Astrocyte (in vitro differentiated cells and primary cell): Measurements from ENCODE around the gene NRAS. TPM values are rescaled to one million over a fixed set of nuclear protein-coding genes. Genes with fewer than 3 reads are reported as not detected.

Source experiments
- DNase-seq: peaks from one replicate; pipeline ENCODE4 v3.0.0-alpha.2; 2010; ENCODE audit warnings: low read depth
- FAIRE-seq: peaks from 2 replicates; lab custom pipeline; 2011; peaks lifted over from hg19 to GRCh38; lab: Jason Lieb, UNC
- H2AFZ ChIP-seq: 2 replicates; pipeline ENCODE4 v1.6.0; 2012; ENCODE audit warnings: low read depth, low read length, inconsistent platforms
- H3K27ac ChIP-seq: 2 replicates; pipeline ENCODE4 v1.5.1; 2011; ENCODE audit warnings: low read depth, low read length, inconsistent platforms
- H3K27me3 ChIP-seq: 2 replicates; pipeline ENCODE4 v1.6.0; 2011; ENCODE audit warnings: low read length, inconsistent platforms; ENCODE audit not compliant: insufficient read depth
- H3K36me3 ChIP-seq: 2 replicates; pipeline ENCODE4 v1.5.1; 2011; ENCODE audit warnings: low read length, inconsistent platforms; ENCODE audit not compliant: insufficient read depth
- H3K4me1 ChIP-seq: 2 replicates; pipeline ENCODE4 v1.5.1; 2011; ENCODE audit warnings: low read length, inconsistent platforms; ENCODE audit not compliant: insufficient read depth
- H3K4me2 ChIP-seq: 2 replicates; pipeline ENCODE4 v1.6.0; 2012; ENCODE audit warnings: low read length, inconsistent platforms
- H3K4me3 ChIP-seq: 2 replicates; pipeline ENCODE4 v1.5.1; 2011; ENCODE audit warnings: low read depth, mild to moderate bottlenecking, low read length, inconsistent platforms; ENCODE audit not compliant: insufficient read depth
- H3K79me2 ChIP-seq: 2 replicates; pipeline ENCODE4 v1.6.0; 2012; ENCODE audit warnings: mild to moderate bottlenecking, low read length, inconsistent platforms; ENCODE audit not compliant: insufficient read depth
- H3K9ac ChIP-seq: 2 replicates; pipeline ENCODE4 v1.6.0; 2012; ENCODE audit warnings: mild to moderate bottlenecking, low read length, inconsistent platforms
- H3K9me3 ChIP-seq: 2 replicates; pipeline ENCODE4 v1.5.1; 2012; ENCODE audit warnings: low read depth, mild to moderate bottlenecking, low read length, inconsistent platforms; ENCODE audit not compliant: insufficient read depth
- H4K20me1 ChIP-seq: 2 replicates; pipeline ENCODE4 v1.6.0; 2012; ENCODE audit warnings: low read length, inconsistent platforms; ENCODE audit not compliant: insufficient read depth
- H3K27ac Mint-ChIP-seq: one replicate; pipeline ENCODE4 v1.8.0; 2021; ENCODE audit warnings: mild to moderate bottlenecking, mixed read lengths; ENCODE audit not compliant: unreplicated experiment
- H3K27me3 Mint-ChIP-seq: one replicate; pipeline ENCODE4 v1.8.0; 2021; ENCODE audit warnings: low read depth, mixed read lengths; ENCODE audit not compliant: unreplicated experiment
- H3K36me3 Mint-ChIP-seq: one replicate; pipeline ENCODE4 v1.8.0; 2021; ENCODE audit warnings: low read depth, mixed read lengths; ENCODE audit not compliant: unreplicated experiment
- H3K4me1 Mint-ChIP-seq: one replicate; pipeline ENCODE4 v1.8.0; 2021; ENCODE audit warnings: low read depth, mixed read lengths; ENCODE audit not compliant: unreplicated experiment
- H3K4me3 Mint-ChIP-seq: one replicate; pipeline ENCODE4 v1.8.0; 2021; ENCODE audit warnings: mild to moderate bottlenecking, moderate library complexity, mixed read lengths; ENCODE audit not compliant: unreplicated experiment
- H3K9me3 Mint-ChIP-seq: one replicate; pipeline ENCODE4 v1.8.0; 2021; ENCODE audit warnings: mild to moderate bottlenecking, mixed read lengths; ENCODE audit not compliant: unreplicated experiment
- CTCF ChIP-seq: IDR thresholded peaks from 2 replicates; pipeline ENCODE4 v1.5.1; 2011; ENCODE audit warnings: low read depth, mild to moderate bottlenecking, inconsistent platforms, low read length, moderate library complexity; ENCODE audit not compliant: insufficient read depth
- EZH2 ChIP-seq: IDR thresholded peaks from 2 replicates; pipeline ENCODE4 v1.6.1; 2012; ENCODE audit warnings: mild to moderate bottlenecking, low read length, inconsistent platforms; ENCODE audit not compliant: insufficient read depth
- total RNA-seq: library from RNA; stranded (reverse); gene quantifications from 2 replicates; pipeline ENCODE4 v1.2.1, GENCODE V29; 2021

The NRAS gene
- total RNA-seq, 1 donor from 2014 or later, result 63.8 TPM

- H3K4me2 ChIP-seq, result peak overlapping the region; percentile 100
- peaks cover 9% of the 10 kb centered on the region for H3K4me1 ChIP-seq
- H3K27ac ChIP-seq, result no peak overlapping the region
- H4K20me1 ChIP-seq, result no peaks in the 10 kb centered on the region
- H3K36me3 ChIP-seq, result no peaks in the 10 kb centered on the region
- no peaks in the 10 kb centered on the region for H3K9me3 Mint-ChIP-seq
- H3K27me3 Mint-ChIP-seq, result peaks cover 10% of the 10 kb centered on the region
- no peak overlapping the region for H3K9ac ChIP-seq
- no peak overlapping the region for H2AFZ ChIP-seq
- no peak for TF ChIP-seq EZH2
- TF ChIP-seq CTCF, result peak; percentile 33
- H3K36me3 Mint-ChIP-seq, result no peaks in the 10 kb centered on the region
- H3K4me3 ChIP-seq, result no peak overlapping the region
- H3K9me3 ChIP-seq, result no peaks in the 10 kb centered on the region
- peak overlapping the region; percentile 58 for H3K4me3 Mint-ChIP-seq
- H3K27ac Mint-ChIP-seq, result no peak overlapping the region
- peaks cover 3% of the 10 kb centered on the region for H3K27me3 ChIP-seq
- H3K4me1 Mint-ChIP-seq, result peaks cover 8% of the 10 kb centered on the region
- peak; percentile 7 for DNase-seq
- FAIRE-seq, result no peak
- H3K79me2 ChIP-seq, result no peaks in the 10 kb centered on the region
These were observed 45.3 kb downstream of the NRAS start for GRCh38 chr1:114671011-114671938.

DNA sequence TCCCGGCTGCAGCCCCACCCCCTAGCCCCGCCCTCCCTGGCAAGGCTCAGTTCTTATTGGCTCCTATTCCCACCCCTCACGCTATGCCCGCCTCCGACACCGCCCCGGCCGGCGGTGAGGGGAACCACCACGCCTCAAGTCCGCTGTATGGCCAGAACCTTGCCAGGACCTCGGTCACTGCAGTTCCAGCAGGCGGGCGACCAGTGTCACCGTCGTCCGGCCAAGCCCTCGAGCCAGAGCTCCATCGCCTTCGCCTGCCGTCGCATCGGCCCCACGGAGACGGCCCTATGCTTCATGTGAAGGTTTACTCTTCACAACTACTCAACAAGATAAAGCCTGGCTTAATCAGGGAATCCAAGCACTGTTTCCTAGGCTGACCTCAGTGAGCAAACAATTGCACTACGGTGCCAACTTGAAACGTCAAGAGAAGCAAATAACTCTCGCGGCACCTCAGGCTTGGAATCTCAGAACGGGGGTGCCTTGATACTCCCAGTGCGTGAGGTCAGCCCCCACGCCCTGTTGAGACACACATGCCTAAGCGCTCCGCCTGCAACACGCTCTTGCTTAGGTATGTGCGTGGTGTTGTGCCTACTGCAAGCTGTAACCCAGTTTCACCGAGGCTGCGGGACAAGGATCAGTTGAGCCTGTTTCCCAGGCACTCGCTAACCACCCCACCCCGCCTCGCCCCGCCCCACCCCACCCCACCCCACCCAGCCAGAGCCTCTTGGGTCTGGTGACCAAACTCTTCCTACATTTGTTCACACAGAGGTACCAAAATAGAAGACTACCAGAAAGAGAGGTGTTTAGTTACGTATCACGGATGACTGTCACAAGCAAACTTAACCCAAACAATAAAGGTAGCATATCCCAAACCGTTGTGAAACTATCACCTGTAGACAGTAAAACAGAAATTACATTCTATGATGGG is 46.2 kb downstream of the NRAS start:
- Histone ChIP-seq H3K4me2 (peak overlapping the region; percentile 100), H3K27ac (peak overlapping the region; percentile 77), H3K27me3 (peaks cover 3% of the 10 kb centered on the region), H3K79me2 (no peaks in the 10 kb centered on the region), H3K9me3 (no peaks in the 10 kb centered on the region), H4K20me1 (no peaks in the 10 kb centered on the region), H3K36me3 (no peaks in the 10 kb centered on the region), H3K9ac (peak overlapping the region; percentile 88), H3K4me1 (peaks cover 9% of the 10 kb centered on the region), H3K4me3 (peak overlapping the region; percentile 89), H2AFZ (peak overlapping the region; percentile 98)
- Mint-ChIP-seq H3K4me3 (peak overlapping the region; percentile 94), H3K27me3 (peaks cover 12% of the 10 kb centered on the region), H3K27ac (peak overlapping the region; percentile 91), H3K9me3 (no peaks in the 10 kb centered on the region), H3K36me3 (no peaks in the 10 kb centered on the region), H3K4me1 (peaks cover 8% of the 10 kb centered on the region)
- no peak for TF ChIP-seq EZH2
- TF ChIP-seq CTCF, result no peak
- FAIRE-seq, result no peak
- peak; percentile 72 for DNase-seq
